GM12865 (cell line): ENCODE data around the gene ABHD12.

Source experiments
- DNase-seq: peaks from one replicate; pipeline ENCODE4 v3.0.0; 2010; ENCODE audit warnings: low read depth
- H3K4me3 ChIP-seq: 2 replicates; pipeline ENCODE4 v1.5.1; 2011; ENCODE audit warnings: mild to moderate bottlenecking, low read depth, low read length, control low read depth
- CTCF ChIP-seq: IDR thresholded peaks from 2 replicates; pipeline ENCODE4 v1.5.1; 2011; ENCODE audit warnings: low read length, control low read depth, low read depth, inconsistent platforms; ENCODE audit not compliant: insufficient read depth; ENCODE audit errors: missing control alignments

Gene ABHD12

DNA sequence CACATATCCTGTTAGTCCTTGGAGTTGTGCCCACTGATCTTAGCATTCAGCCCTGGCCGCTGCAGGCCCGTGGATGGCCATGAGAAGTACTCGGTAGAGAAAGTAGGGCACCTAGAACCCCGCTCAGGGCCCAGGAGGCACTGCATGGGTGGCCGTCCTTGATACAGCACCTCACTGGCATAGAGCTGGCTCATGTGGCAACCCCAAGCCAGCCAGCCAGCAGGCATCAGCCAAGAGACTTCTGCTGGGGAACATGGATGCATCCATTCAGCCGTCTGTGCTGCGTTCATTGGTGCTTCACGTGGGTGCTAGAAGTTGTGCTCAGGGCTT is 132.2 kb downstream of the ABHD12 start:
- no peak for DNase-seq
- no peak for TF ChIP-seq CTCF

DNA sequence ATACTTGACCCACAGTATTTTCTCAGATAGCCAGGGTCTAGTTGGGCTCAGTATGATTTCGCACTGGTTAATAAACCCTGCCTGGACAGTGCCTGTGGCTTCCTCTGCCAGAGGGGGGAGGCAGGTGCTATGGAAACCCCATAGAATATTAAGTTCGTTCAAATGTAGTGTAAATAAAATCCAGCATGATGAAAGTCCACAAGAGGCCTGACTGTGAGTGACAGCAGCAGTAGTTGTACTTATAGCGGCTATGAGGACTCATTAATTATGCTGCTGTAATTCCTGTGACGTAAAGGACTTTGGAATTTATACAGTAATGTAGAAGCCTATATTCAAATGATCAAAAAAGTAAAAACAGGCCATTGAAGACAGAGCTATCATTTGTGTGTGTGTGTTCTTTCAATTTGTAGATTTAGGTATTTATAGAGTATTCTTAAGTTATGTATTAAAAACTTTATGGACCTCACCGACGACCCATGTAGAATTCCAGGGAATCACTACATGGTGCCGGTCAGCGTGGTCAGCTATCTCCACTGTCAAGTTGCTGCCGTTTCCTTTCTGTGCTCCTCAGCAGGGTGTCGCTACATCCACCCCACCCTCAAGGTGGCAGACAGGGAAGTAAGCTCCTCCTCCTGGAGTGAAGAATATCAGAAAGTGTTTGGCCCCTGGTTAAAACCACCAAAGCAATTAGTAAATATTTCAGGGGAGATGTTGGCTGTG is 132.7 kb downstream of the ABHD12 start:
- no peak for TF ChIP-seq CTCF
- H3K4me3 ChIP-seq, result no peak overlapping the region
- DNase-seq, result no peak

More for the DNA sequence above, 132.2 kb downstream of the ABHD12 start:
- H3K4me3 ChIP-seq, result no peak overlapping the region

DNA sequence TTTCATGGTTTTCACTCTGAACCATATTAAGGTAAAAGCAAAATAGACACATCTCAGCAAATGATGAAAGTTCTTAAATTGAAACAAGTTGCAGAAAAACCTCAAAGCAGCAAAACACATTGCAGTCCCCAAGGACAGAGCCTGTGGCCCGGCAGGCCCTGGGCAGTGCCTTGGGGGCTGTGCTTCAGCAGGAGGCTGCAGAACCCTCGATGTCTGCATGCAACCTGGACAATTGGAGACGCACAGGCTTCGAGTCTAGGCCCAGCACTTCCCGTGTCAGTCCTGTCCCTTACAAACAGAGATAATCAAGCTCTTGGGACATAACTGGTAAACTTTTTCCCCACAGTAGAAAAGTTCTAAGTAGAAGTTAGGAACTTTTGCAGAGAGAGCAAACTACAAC is 133.5 kb downstream of the ABHD12 start:
- no peak overlapping the region for H3K4me3 ChIP-seq
- DNase-seq, result no peak
- TF ChIP-seq CTCF, result no peak

DNA sequence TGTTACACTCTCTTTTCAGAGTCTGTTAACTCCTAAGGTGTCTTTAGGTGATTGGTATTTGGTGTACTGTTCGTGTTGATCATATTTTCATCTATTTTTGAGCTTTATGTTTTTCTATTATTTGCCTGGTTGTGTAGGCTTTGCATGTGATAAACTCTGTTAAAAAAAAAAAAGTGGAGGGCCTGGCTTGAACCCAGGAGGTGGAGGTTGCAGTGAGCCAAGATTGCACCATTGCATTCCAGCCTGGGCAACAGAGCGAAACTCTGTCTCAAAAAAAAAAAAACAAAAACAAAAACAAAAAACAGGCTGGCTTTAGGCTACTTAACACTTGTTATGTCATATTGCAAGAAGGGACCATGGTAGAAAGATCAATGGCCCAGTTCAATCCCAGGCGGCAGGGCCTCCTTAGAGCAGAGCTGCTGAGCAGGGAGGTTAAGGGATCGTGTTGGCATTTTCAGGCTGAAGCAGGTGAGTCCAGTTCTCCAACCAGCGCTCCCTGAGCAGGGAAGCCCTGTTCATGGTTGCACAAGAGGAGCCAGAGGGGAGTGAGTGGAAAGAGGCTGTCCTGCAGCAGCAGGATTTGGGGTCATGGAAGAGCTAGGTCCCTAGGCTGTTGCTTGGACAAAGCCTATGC is 134.3 kb downstream of the ABHD12 start:
- no peak overlapping the region for H3K4me3 ChIP-seq
- DNase-seq, result no peak
- no peak for TF ChIP-seq CTCF

GRCh38 chr20:25254986-25255680 is 135.5 kb downstream of the ABHD12 start:
- DNase-seq, result no peak
- no peak for TF ChIP-seq CTCF
- H3K4me3 ChIP-seq, result no peak overlapping the region

GRCh38 chr20:25254571-25254970 is 136.1 kb downstream of the ABHD12 start:
- no peak for TF ChIP-seq CTCF
- no peak for DNase-seq

More at GRCh38 chr20:25254571-25254970, 136.1 kb downstream of the ABHD12 start:
- no peak overlapping the region for H3K4me3 ChIP-seq
